NCI-H748 (cell line): Measurements from ENCODE around the gene OSBPL8.
"Not testable (repeated sequence)": the region's sequence is repeated elsewhere in the genome, so short reads cannot be mapped to it uniquely, and the experiment has no call there.

Source experiments
- DNase-seq: peaks from one replicate; lab custom pipeline; 2025; ENCODE audit not compliant: unreplicated experiment; lab: John Stamatoyannopoulos, UW

OSBPL8 gene

DNA sequence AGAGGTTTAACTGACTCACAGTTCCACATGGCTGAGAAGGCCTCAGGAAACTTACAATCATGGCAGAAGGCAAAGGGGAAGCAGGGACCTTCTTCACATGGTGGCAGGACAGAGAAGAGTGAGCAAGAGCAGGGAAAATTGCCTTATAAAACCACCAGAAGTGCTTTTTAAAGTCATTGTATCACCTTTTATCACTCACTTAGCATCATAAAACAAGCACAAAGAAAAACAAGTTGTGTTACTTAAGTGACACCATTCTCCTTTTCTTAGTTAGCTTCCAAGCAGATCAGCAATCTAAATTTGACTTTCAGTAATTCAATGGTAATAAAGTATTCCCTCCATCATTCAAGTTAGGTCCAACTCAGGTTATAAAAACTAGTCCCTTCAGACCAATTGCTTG, 28.5 kb downstream of the OSBPL8 start:
- no peak for DNase-seq

DNA sequence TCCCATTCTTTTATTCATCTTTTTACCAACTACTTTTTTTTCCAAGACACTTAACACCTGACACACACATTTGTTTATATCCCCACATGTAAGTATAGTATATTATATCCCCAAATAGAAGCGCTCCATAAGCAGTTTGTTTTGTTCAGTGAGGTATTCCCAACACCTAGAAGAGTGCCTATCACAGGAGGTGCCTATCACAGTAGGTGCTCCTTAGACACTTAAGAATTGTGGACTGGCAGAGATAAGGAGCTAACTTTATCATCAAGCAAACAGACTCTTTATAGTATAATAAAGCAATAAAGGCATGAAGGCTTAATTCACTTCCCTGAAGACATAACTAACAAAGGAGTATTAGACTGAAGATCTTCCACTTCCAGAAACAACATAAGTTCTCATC, 29.1 kb downstream of the OSBPL8 start:
- no peak for DNase-seq

DNA sequence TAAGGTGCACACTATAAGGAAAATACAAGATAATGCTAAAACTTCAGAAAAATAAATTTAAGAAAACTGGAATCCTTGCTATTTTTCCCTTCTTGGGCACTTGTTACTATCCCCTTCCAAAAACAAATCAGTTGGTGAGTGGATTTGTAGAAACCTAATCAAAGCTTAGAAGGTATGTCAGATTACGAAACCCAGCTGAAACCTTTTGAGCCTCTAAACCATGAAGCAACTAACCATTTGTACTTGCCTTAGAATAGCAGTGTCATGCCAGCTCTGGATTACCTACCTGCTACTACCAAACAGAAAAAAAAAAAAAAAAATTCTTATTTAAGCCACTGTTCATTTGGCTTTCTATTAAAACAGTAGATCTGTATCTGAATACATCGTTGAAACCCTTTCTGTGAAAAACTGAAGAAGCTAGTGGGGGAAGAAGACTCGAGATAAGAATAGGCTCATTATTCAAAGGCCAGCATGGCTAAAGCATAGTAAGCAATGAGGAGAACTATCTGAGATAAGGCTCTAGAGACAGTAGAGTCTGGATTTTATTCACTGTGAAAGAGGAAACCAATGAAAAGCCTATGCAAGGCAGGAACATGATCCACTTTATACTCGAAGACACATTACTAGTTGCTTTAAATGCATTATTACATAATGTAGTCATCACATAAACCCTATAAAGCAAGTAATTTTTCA, 30.2 kb downstream of the OSBPL8 start:
- no peak for DNase-seq

DNA sequence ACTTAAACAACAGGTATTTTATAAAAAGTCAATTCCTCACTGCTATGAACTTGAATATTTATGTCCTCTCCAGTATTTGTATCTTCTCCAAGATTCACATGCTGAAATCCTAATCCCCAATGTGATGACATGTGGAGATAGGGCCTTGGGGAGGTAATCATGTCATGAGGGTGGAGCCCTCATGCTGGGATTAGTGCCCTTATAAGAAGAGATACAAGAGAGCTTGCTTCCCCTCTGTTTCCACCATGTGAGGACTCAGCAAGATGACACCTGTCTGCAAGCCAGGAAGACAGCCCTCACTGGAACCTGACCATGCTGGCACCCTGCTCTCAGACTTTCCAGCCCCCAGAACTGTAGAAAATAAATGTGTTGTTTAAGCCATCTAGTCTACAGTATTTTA, 36.2 kb downstream of the OSBPL8 start:
- DNase-seq, result no peak

DNA sequence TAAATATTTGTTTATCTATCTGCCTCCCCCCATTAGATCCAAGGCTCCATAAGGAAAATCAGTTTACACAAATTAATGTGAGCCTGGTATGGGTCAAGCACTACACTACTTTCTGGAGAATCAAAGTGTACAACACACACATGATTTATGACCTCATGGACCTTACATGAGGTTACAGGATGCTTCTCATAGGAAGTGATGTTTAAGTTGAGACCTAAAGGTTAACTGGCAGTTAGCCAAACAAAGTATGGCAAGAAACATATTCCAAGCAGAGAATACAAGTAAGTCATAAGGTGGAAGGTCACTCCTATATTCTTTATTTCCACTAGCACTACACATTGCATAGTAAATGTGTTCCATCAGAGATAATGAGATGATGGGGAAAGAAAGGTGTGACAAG, 39.2 kb downstream of the OSBPL8 start:
- DNase-seq, result no peak

DNA sequence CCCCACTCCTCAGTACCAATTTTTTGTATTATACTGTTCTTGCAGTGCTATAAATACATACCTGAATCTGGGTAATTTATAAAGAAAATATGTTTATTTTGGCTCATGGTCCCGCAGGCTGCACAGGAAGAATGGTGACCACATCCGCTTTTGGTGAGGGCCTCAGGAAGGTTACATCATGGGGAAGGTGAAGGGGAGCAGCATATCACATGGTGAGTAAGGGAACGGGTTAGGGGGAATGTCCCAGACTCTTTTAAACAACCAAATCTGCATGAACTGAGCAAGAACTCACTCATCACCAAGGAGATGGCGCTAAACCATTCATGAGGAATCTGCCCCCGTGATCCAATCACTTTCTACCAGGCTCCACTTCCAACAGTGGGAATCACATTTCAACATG, 40.0 kb downstream of the OSBPL8 start:
- DNase-seq, result no peak

DNA sequence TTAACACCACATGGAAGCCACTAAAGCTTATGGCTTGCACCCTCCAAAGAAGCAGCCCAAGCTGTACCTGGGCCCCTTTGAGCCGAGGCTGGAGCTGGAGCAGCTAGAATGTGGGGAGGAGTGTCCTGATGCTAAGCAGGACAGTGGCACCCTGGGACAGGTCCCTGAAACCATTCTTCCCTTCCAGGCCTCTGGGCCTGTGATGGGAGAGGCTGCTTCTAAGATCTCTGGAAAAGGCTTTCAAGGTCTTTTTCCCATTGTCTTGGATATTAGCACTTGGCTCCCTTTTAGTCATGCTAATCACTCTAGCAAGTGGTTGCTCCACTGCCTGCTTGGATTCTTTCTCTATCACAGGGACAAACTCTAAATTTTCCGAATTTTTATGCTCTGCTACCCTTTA, 40.9 kb downstream of the OSBPL8 start:
- DNase-seq, result no peak

DNA sequence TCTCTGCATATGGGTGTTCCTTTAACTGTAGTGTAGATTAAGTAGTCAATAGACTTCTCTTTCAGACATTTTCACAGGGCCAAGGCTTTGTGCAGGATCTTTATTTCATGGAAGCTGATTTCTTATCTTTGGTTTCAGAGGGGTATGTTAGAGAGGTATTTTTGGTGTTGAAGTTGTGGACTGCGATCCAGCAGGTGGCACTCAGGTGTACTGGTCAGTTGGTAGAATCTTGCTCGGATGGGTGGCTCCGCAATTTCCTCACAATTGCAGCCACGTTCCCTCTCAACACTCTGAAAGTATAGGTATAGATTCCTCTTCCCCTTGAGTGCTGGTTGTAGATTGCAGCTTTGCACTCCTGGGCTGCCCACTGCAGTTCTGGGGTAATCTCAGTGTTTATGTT, 44.3 kb downstream of the OSBPL8 start:
- DNase-seq, result no peak

DNA sequence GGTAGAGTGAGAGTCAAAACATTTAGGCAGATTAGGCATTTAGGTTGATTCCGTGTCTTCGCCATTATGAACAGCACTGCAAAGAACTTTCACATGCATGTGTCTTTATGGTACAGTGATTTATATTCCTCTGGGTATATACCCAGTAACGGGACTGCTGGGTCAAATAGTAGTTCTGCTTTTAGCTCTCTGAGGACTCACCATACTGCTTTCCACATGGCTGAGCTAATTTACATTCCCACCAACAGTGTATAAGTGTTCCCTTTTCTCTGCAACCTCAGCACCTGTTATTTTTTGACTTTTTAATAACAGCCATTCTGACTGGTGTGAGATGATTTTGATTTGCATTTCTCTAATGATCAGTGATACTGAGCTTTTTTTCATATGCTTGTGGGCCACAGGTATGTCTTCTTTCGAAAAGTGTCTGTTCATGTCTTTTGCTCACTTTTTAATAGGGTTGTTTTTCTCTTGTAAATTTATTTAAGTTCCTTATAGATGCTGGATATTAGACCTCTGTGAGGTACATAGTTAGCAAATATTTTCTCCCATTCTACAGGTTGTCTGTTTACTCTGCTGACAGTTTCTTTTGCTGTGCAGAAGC, 48.4 kb downstream of the OSBPL8 start:
- DNase-seq, result not testable (repeated sequence)

DNA sequence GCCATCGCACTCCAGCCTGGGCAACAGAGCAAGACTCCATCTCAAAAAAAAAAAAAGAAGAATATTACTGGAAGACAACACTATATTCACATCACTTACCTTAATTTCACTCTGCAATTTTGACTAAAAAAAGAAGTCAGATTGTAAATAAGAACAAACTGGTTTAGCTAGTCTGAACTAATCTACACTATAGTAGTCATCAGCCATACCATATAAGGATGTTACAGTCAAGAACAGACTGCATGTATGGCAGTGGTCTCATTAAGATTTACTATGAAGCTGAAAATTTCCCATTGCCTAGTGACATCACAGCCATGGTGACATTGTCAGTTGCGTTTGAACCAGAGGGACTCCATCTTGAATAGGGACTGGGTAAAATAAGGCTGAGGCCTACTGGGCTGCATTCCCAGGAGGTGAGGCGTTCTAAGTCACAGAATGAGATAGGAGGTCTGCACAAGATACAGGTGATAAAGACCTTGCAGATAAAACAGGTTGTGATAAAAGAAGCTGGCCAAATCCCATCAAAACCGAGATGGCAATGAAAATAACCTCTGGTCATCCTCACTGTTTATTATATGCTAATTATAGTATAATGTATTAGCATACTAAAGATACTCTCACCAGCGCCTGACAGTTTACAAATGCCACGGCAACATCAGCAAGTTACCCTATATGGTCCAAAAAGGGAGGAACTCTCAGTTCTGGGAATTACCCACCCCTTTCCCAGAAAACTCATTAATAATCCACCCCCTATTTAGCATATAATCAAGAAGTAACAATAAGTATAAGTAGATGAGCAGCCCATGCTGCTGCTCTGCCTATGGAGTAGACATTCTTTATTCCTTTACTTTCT, 51.2 kb downstream of the OSBPL8 start:
- no peak for DNase-seq

DNA sequence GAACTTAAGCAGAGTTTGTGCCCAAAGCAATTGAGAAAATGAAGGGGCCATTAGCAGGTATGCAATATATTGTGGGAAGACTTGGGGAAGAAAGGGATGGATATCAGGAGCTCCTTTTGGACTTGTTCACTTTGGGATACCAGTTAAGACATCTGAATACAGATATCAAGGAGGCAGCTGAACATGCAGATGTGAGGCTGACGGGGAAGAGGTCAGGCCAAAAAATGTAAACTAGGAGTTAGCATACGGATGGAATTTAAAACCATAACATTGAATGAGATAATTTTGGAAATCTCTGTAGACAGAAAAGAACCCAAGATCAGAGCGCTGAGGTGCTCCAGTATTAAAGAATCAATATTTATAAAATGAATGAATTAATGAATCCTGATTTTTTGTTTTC, 53.4 kb downstream of the OSBPL8 start:
- no peak for DNase-seq

DNA sequence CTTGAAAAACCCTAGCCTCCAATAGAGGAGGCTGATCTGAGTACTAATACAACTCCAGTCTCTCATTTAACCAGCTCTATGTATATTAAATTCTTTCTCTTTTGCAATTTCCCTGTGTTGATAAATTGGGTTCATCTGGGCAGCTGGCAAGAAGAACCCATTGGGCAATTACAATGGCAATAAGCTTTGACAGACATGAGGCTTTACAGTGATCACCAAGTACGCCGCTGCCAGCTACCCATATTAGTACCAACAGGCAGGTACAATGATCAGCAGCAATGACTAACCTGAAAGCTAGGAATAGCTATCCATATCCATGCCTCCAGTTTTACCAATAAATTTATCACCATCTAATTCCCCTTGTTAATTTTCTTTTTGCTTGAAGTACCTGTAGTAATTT, 54.5 kb downstream of the OSBPL8 start:
- DNase-seq, result no peak

DNA sequence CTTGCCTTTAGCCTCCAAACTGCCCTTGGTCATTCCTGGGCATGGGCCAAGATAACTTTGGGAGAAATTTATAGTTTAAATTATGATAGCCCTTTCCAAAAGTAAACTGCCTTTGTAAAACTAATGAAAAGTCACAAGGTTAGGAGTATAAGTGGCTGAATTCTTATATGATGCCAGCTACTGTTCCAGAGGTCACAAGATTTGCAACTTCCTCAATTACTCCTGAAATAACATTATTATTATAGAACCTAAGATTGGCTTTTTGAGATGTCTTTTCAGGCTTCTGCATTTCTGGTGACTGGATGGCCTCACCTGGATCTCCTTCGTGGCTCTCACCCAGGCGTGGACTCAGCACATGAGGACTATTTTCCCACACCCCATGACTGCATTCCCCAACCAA, 55.0 kb downstream of the OSBPL8 start:
- no peak for DNase-seq

DNA sequence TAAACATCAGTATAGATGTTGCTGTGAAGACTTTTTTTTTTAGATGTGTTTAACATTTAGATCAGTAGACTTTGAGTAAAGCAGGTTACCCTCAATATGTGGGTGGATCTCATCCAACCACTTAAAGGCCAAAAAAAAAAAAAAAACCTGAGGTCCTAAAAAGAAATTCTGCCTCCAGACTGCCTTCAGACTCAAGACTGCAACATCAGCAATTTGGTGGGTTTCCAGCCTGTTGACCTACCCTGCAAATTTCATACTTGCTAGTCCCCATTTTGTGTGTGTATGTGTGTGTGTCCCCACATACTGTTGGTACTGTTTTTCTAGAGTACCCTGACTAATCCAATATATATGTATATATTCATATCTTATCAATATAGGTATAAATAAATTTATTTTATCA, 55.6 kb downstream of the OSBPL8 start:
- DNase-seq, result no peak

DNA sequence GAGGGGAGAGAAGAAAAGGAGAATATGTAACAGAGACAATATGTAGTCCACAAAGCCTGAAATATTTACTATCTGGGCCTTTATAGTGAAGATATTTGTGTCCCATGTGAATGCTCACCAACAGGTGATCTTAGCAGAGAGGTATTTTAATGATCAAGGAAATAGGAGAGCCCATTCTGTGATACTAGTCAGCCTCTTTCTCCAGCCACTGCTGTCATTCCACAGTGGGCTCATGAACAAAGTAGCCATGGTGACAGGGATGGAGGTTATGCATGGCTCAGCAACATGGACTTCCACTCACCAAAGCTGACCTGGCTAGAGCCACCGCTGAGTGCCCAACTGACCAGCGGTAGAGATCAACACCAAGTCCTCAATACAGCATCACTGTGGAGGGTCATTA, 58.2 kb downstream of the OSBPL8 start:
- DNase-seq, result no peak

DNA sequence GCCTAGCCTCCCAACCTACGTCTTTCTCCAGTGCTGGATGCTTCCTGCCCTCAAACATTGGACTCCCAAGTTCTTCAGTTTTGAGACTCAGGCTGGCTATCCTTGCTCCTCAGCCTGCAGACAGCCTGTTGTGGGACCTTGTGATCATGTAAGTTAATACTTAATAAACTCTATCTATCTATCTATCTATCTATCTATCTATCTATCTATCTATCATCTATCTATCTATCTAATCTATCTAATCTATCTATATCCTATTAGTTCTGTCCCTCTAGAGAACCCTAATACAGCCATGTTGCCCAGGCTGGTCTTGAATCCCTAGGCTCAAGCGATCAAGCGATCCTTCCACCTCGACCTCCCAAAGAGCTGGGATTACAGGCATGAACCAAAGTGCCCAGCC, 60.4 kb downstream of the OSBPL8 start:
- not testable (repeated sequence) for DNase-seq

DNA sequence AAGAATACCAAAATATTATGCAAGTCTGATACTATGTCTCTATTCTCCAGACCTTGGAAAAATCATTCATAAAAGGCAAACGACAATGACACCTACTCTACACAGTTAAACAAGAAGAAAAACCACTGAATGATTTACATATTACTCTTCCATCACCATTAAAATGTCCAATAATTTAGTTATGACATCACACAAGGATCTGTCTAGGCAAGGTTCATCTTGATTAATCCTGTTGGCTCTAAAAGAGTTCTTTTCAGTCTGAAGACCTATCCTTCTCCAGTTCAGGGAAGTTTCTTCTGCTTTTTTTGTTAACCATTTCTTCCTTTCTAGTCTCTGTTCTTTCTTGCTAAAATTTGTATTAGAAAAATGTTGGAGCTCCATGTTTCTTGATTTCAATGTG, 64.0 kb downstream of the OSBPL8 start:
- DNase-seq, result no peak

DNA sequence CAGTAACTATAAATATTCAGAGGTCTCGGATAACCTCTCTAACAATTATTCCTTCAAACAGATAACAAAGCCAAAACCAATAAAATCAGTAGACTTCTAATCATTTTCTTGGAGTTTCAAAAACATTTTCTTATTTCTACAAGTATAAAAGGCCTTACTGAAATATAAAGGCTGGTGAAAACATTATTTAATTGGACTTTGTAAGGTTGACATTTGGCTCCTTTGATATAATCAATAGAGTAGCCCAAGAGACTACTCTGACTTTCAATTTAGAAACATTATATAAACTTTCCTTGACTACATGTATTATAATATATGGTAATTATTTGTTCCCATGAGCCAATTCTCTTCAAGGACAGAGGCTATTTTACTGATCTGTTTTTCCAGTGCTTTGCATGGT, 68.3 kb downstream of the OSBPL8 start:
- no peak for DNase-seq

DNA sequence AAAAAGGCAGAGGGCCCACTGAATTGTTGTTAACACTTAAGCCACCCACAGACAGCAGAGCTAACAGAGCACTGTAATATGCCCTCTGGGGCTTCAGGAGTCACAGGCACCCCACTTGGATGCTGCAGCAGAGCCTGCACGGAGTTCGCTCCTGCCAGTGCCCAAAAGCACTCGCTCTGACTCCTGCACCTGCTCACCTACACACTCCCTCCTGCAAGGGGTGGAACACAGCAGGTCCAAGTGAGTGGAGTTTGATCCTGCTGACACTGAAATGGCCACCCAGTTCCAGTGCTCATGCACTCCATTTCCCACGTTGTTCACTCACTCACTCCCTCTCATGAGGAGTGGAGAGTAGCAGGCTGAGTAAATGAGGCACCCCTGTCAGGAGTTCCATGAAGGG, 68.8 kb downstream of the OSBPL8 start:
- DNase-seq, result no peak

DNA sequence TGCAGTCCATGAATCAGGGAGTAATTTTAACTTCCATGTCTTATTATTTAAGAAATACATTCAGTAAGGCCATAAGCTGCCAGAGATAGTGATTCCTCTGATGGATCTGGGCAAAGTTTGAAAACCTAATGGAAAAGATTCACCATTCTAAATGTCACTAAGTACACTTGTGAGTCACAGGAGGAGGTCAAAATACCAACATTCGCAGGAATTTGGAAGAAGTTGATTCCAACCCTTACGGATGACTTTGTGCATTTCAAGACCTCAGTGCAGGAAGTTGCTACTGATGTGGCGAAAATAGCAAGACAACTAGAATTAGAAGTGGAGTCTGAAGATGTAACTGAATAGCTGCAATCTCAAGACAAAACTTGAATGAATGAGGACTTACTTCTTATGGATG, 69.8 kb downstream of the OSBPL8 start:
- DNase-seq, result no peak

DNA sequence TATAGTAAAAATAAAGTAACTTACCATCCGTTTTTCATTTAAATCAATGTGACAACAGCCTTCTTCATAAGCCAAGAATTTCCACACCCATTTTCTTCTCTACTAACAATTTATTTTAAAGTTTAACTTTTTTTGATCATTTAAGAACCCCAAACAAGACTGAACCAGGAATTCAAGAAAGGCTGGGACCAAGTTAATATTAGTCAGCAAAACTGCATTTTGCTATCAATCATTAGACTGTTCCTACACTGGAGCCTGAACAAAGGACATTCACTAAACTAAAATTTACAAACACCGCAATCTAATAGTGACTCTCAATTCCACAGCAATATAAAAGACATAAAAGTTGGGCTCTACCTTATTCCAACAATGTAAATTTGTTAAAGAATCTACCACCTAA, 73.6 kb downstream of the OSBPL8 start:
- DNase-seq, result no peak

DNA sequence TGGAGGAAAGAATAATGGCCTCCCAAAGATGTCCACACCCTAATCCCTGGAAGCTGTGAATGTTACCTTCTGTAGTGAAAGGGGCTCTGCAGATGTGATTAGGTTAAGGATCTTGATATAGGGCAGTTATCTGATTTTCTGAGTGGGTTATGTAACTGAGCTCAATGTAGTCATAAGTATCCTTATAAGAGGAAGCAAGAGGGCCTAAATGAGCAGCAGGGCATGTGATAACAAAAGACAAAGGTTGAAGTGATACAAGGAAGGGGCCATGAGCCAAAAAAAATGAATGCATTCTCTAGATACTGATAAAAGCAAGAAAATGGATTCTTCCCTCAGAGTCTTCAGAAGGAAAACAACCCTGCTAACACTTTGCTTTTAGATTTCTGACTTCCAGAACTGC, 78.8 kb downstream of the OSBPL8 start:
- no peak for DNase-seq
